ENCODE data around the gene SPO11.

SPO11 gene

GRCh38 chr20:57308451-57309271, 20.9 kb upstream of the SPO11 start:
- no peak overlapping the region for H3K4me3 ChIP-seq (ENCODE audit: control insufficient read depth, low read depth, low read length)
- no peak for DNase-seq (ENCODE audit: low read depth)
- TF ChIP-seq CTCF (conservative IDR thresholded peaks at IDR 0.05; ENCODE audit: control insufficient read depth, insufficient read depth, low read depth, low read length) = no peak

GRCh38 chr20:57309544-57310115, 20.0 kb upstream of the SPO11 start:
- no peak overlapping the region for H3K4me3 ChIP-seq (ENCODE audit: control insufficient read depth, low read depth, low read length)
- TF ChIP-seq CTCF (conservative IDR thresholded peaks at IDR 0.05; ENCODE audit: control insufficient read depth, insufficient read depth, low read depth, low read length) = no peak
- no peak for DNase-seq (ENCODE audit: low read depth)

GRCh38 chr20:57310821-57311514, 18.6 kb upstream of the SPO11 start:
- TF ChIP-seq CTCF (conservative IDR thresholded peaks at IDR 0.05; ENCODE audit: control insufficient read depth, insufficient read depth, low read depth, low read length) = no peak
- no peak for DNase-seq (ENCODE audit: low read depth)
- no peak overlapping the region for H3K4me3 ChIP-seq (ENCODE audit: control insufficient read depth, low read depth, low read length)

- no peak for DNase-seq (ENCODE audit: low read depth)
- H3K4me3 ChIP-seq (ENCODE audit: control insufficient read depth, low read depth, low read length) = no peak overlapping the region
- TF ChIP-seq CTCF (conservative IDR thresholded peaks at IDR 0.05; ENCODE audit: control insufficient read depth, insufficient read depth, low read depth, low read length) = no peak
These were observed 17.5 kb upstream of the SPO11 start for GRCh38 chr20:57312138-57312537.

GRCh38 chr20:57313230-57313629, 16.4 kb upstream of the SPO11 start:
- H3K4me3 ChIP-seq (ENCODE audit: control insufficient read depth, low read depth, low read length) = no peak overlapping the region
- no peak for DNase-seq (ENCODE audit: low read depth)
- TF ChIP-seq CTCF (conservative IDR thresholded peaks at IDR 0.05; ENCODE audit: control insufficient read depth, insufficient read depth, low read depth, low read length) = no peak

GRCh38 chr20:57313951-57314350, 15.7 kb upstream of the SPO11 start:
- no peak for TF ChIP-seq CTCF (conservative IDR thresholded peaks at IDR 0.05; ENCODE audit: control insufficient read depth, insufficient read depth, low read depth, low read length)
- DNase-seq (ENCODE audit: low read depth) = no peak
- H3K4me3 ChIP-seq (ENCODE audit: control insufficient read depth, low read depth, low read length) = no peak overlapping the region
